ENCODE data around the gene RABIF. TPM values are rescaled to one million over a fixed set of nuclear protein-coding genes. Genes with fewer than 3 reads are reported as not detected.
"Not testable (repeated sequence)": the region's sequence is repeated elsewhere in the genome, so short reads cannot be mapped to it uniquely, and the experiment has no call there.

RABIF gene
- total and polyA plus RNA-seq, 4 experiments from 2014 or later, result 17.3 to 25.0 (median 21.4) TPM

- H3K9me3 Mint-ChIP-seq, result peaks cover 0 to 1% (median 0%) of the 10 kb centered on the region in 8 donors
- Histone ChIP-seq H3K36me3 (ENCODE audit: insufficient read depth, low read length) (no peaks in the 10 kb centered on the region), H3K27me3 (ENCODE audit: insufficient read depth, low read length) (no peaks in the 10 kb centered on the region), H3K9me3 (ENCODE audit: control insufficient read depth in 1 of 2, low read length in 2 of 2) (no peaks in the 10 kb centered on the region), H3K4me1 (ENCODE audit: insufficient read depth, low read length) (peaks cover 35% of the 10 kb centered on the region), H3K4me3 (ENCODE audit: low read length in 2 of 2) (no peak overlapping the region), H3K27ac (ENCODE audit: low read depth, low read length) (no peak overlapping the region)
- no peaks in the 10 kb centered on the region for H3K27me3 Mint-ChIP-seq
- peaks cover 24 to 40% (median 33%) of the 10 kb centered on the region in 4 donors for H3K4me1 Mint-ChIP-seq
- DNase-seq, result no peak
- H3K4me3 Mint-ChIP-seq, result peak overlapping the region in 7 of 8 donors; percentile 6 to 61 (median 51)
- no peaks in the 10 kb centered on the region for H3K36me3 Mint-ChIP-seq
- ChIA-PET CTCF (ENCODE audit: partially characterized antibody) (interaction anchor here (0.8 kb wide), 1 partner anchor 15 kb away, joined by 3 read pairs; no protein-coding TSS in a partner anchor), POLR2A (ENCODE audit: partially characterized antibody) (interaction anchor here (0.7 to 1.1 kb wide), 4 partner anchors 18 to 54 kb away, joined by 3 read pairs; partner anchors contain the start of genes KDM5B and RABIF)
- peak overlapping the region in 6 of 7 donors; percentile 47 to 89 (median 82) for H3K27ac Mint-ChIP-seq
- intact Hi-C loops (cut with micrococcal nuclease), result no loop called here
Measured at GRCh38 chr1:202834771-202835547, 54.0 kb downstream of the RABIF start.

DNA sequence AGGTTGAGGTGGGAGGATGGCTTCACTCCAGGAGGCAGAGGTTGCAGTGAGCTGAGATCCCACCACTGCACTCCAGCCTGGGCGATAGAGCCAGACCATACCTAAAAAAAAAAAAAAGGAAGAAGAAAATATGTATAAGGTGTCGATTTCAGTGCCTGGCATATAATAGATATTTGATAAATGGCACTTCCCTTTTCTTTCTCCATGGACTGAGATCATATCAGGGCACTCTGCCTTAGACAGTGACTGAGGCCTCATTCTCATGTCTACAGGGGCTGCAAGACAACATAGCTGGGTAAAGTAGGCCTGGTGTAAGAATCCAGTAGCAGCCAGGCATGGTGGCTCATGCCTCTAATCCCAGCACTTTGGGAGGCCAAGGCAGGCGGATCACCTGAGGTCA lies 57.0 kb downstream of the RABIF start:
- no peak overlapping the region for H3K27ac ChIP-seq (ENCODE audit: low read depth, low read length)
- intact Hi-C loops (cut with micrococcal nuclease), result no loop called here
- ChIA-PET POLR2A (ENCODE audit: partially characterized antibody) (no interaction called here), CTCF (ENCODE audit: partially characterized antibody) (no interaction called here)
- H3K36me3 ChIP-seq (ENCODE audit: insufficient read depth, low read length), result no peaks in the 10 kb centered on the region
- Mint-ChIP-seq H3K27ac (peak overlapping the region in 1 of 7 donors; percentile 12), H3K4me1 (peaks cover 17 to 28% (median 24%) of the 10 kb centered on the region in 4 donors), H3K4me3 (peak overlapping the region in 1 of 8 donors; percentile 10), H3K36me3 (no peaks in the 10 kb centered on the region), H3K9me3 (peaks cover 0 to 1% (median 0%) of the 10 kb centered on the region in 8 donors), H3K27me3 (no peaks in the 10 kb centered on the region)
- DNase-seq, result no peak
- no peaks in the 10 kb centered on the region for H3K27me3 ChIP-seq (ENCODE audit: insufficient read depth, low read length)
- no peak overlapping the region for H3K4me3 ChIP-seq (ENCODE audit: low read length in 2 of 2)
- peaks cover 24% of the 10 kb centered on the region for H3K4me1 ChIP-seq (ENCODE audit: insufficient read depth, low read length)
- no peaks in the 10 kb centered on the region for H3K9me3 ChIP-seq (ENCODE audit: control insufficient read depth in 1 of 2, low read length in 2 of 2)

DNA sequence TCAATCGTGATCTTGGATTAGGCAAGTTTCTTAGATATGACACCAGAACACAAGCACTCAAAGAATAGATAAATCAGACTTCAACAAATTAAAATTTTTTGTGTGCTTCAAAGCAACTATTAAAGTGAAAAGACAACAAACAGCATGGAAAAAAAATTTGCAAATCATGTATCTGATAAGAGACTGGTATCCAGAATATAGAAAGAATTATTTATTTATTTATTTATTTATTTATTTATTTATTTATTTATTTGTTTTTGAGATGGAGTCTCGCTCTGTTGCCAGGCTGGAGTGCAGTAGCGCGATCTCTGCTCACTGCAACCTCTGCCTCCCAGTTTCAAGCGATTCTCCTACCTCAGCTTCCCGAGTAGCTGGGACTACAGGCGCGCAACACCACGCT lies 59.7 kb downstream of the RABIF start:
- H3K4me3 ChIP-seq (ENCODE audit: low read length in 2 of 2); H3K27ac Mint-ChIP-seq; CTCF ChIA-PET (ENCODE audit: partially characterized antibody); H3K36me3 ChIP-seq (ENCODE audit: insufficient read depth, low read length); H3K9me3 ChIP-seq (ENCODE audit: control insufficient read depth in 1 of 2, low read length in 2 of 2); H3K9me3 Mint-ChIP-seq; H3K27ac ChIP-seq (ENCODE audit: low read depth, low read length); H3K27me3 ChIP-seq (ENCODE audit: insufficient read depth, low read length); H3K4me3 Mint-ChIP-seq; H3K27me3 Mint-ChIP-seq; DNase-seq; H3K4me1 ChIP-seq (ENCODE audit: insufficient read depth, low read length); intact Hi-C loops (cut with micrococcal nuclease); H3K36me3 Mint-ChIP-seq; H3K4me1 Mint-ChIP-seq; POLR2A ChIA-PET (ENCODE audit: partially characterized antibody): not testable (repeated sequence)

Other genes with a start within 250 kb of the RABIF start
- not detected for gene SYT2, start 178.7 kb downstream of the RABIF start, total RNA-seq
- gene SYT2, start 178.7 kb downstream of the RABIF start, polyA plus RNA-seq, result under 1 TPM in 1 of 2 donors, not detected in 1; 0.03 TPM
- gene KDM5B, start 80.7 kb downstream of the RABIF start, total RNA-seq, result 10 to 100 TPM; 60.7 to 64.6 TPM
- gene KDM5B, start 80.7 kb downstream of the RABIF start, polyA plus RNA-seq, result 10 to 100 TPM in 1 of 2 donors, 1 to 10 TPM in 1; 6.5 to 18.0 TPM
- not detected for gene PCAT6, start 78.2 kb downstream of the RABIF start, total RNA-seq
- gene PCAT6, start 78.2 kb downstream of the RABIF start, polyA plus RNA-seq, result 1 to 10 TPM in 1 of 2 donors, not detected in 1; 1.0 TPM
- gene KLHL12, start 38.1 kb upstream of the RABIF start, total RNA-seq, result 10 to 100 TPM; 24.2 to 27.1 TPM
- gene KLHL12, start 38.1 kb upstream of the RABIF start, polyA plus RNA-seq, result 10 to 100 TPM; 24.5 to 27.1 TPM
- gene ADIPOR1, start 69.2 kb upstream of the RABIF start, total RNA-seq, result 10 to 100 TPM; 52.6 to 58.3 TPM
- 100 to 1,000 TPM in 1 of 2 donors, 10 to 100 TPM in 1; 98.2 to 164 TPM for gene ADIPOR1, start 69.2 kb upstream of the RABIF start, polyA plus RNA-seq
- 10 to 100 TPM; 48.6 to 51.8 TPM for gene CYB5R1, start 78.1 kb upstream of the RABIF start, total RNA-seq
- 10 to 100 TPM; 52.0 to 81.9 TPM for gene CYB5R1, start 78.1 kb upstream of the RABIF start, polyA plus RNA-seq
- 10 to 100 TPM; 69.3 to 70.3 TPM for gene TMEM183A, start 118.2 kb upstream of the RABIF start, total RNA-seq
- gene TMEM183A, start 118.2 kb upstream of the RABIF start, polyA plus RNA-seq, result 10 to 100 TPM; 53.9 to 71.2 TPM
- gene PPFIA4, start 137.3 kb upstream of the RABIF start, total RNA-seq, result 1 to 10 TPM; 1.4 to 1.5 TPM
- gene PPFIA4, start 137.3 kb upstream of the RABIF start, polyA plus RNA-seq, result not detected
- not detected for gene MYOG, start 196.9 kb upstream of the RABIF start, total RNA-seq
- not detected for gene MYOG, start 196.9 kb upstream of the RABIF start, polyA plus RNA-seq
- gene ADORA1, start 238.6 kb upstream of the RABIF start, total RNA-seq, result not detected
- gene ADORA1, start 238.6 kb upstream of the RABIF start, polyA plus RNA-seq, result under 1 TPM in 1 of 2 donors, not detected in 1; 0.10 TPM

Measured in CD4-positive, alpha-beta memory T cell (primary cell).